Upper lobe of right lung (tissue), 1 donor: ENCODE data around the gene GTPBP4. TPM values are rescaled to one million over a fixed set of nuclear protein-coding genes. Genes with fewer than 3 reads are reported as not detected.

ENCODE experiments used
- ATAC-seq: fragments of 200-7000 bp; cut with Tn5 transposase; one replicate; pipeline ENCODE4 v1.9.1; 2020; ENCODE audit warnings: mild to moderate bottlenecking, moderate library complexity
- DNase-seq: peaks from one replicate; pipeline ENCODE4 v3.0.0-alpha.2; 2020
- H3K27ac ChIP-seq: fragments of 200-600 bp; one replicate; pipeline ENCODE4 v1.8.0; 2022
- H3K27me3 ChIP-seq: fragments of 200-600 bp; one replicate; pipeline ENCODE4 v1.8.0; 2022; ENCODE audit warnings: mild to moderate bottlenecking
- H3K36me3 ChIP-seq: fragments of 200-600 bp; one replicate; pipeline ENCODE4 v1.8.0; 2022
- H3K4me1 ChIP-seq: fragments of 200-600 bp; one replicate; pipeline ENCODE4 v1.8.0; 2022
- H3K4me3 ChIP-seq: fragments of 200-600 bp; one replicate; pipeline ENCODE4 v1.8.0; 2022; ENCODE audit warnings: mild to moderate bottlenecking
- H3K9me3 ChIP-seq: fragments of 200-600 bp; one replicate; pipeline ENCODE4 v1.8.0; 2022
- intact Hi-C: fragments of 100-400 bp; cut with DNase I; formaldehyde crosslinking; loops from one replicate; pipeline ENCODE4 v1.11.0; 2022
- total RNA-seq: library from RNA; stranded (reverse); fragmentation: NEBNext Ultra II Directional; extraction: Animal tissue kit (Norgen Biotek cat#: 25700); gene quantifications from one replicate; pipeline ENCODE4 v1.2.1, GENCODE V29; 2021
- TF ChIP-seq, protein P1 (sequence below): fragments of 200-600 bp; IDR thresholded peaks from one replicate; pipeline ENCODE4 v1.8.0; 2022; ENCODE audit warnings: antibody characterized with exemption
- donor health status: DM: no; HTN: yes; CAD: no; lungs with severe emphysema.

The GTPBP4 gene
- total RNA-seq, 1 donor from 2014 or later, result 36.5 TPM

DNA sequence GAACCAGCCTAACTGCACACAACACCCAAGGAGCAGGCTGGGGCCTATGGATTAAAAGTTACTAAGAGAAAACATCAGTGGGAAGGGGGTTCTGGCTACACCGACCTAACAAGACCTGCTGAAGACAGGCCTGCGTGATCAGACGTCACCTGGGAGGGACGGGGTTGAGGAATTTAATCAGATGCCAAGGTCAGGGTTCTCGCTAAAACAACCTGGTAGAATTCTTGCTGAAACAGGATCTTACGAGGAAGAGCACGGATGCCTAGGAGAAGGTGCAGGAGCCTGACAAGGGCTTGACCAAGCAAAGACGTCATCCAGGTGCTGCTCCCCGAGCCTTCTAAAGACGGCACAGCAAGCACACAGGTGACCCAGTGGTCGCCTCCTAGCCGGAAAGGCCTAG, 35.9 kb downstream of the GTPBP4 start:
- intact Hi-C loops, result no loop called here
- Histone ChIP-seq H3K4me1 (no peaks in the 10 kb centered on the region), H3K9me3 (no peaks in the 10 kb centered on the region), H3K36me3 (peaks cover 7% of the 10 kb centered on the region), H3K4me3 (no peak overlapping the region), H3K27me3 (no peaks in the 10 kb centered on the region), H3K27ac (no peak overlapping the region)
- ATAC-seq (no peak), DNase-seq (no peak)
- TF ChIP-seq, protein P1, sequence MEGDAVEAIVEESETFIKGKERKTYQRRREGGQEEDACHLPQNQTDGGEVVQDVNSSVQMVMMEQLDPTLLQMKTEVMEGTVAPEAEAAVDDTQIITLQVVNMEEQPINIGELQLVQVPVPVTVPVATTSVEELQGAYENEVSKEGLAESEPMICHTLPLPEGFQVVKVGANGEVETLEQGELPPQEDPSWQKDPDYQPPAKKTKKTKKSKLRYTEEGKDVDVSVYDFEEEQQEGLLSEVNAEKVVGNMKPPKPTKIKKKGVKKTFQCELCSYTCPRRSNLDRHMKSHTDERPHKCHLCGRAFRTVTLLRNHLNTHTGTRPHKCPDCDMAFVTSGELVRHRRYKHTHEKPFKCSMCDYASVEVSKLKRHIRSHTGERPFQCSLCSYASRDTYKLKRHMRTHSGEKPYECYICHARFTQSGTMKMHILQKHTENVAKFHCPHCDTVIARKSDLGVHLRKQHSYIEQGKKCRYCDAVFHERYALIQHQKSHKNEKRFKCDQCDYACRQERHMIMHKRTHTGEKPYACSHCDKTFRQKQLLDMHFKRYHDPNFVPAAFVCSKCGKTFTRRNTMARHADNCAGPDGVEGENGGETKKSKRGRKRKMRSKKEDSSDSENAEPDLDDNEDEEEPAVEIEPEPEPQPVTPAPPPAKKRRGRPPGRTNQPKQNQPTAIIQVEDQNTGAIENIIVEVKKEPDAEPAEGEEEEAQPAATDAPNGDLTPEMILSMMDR, result no peak

DNA sequence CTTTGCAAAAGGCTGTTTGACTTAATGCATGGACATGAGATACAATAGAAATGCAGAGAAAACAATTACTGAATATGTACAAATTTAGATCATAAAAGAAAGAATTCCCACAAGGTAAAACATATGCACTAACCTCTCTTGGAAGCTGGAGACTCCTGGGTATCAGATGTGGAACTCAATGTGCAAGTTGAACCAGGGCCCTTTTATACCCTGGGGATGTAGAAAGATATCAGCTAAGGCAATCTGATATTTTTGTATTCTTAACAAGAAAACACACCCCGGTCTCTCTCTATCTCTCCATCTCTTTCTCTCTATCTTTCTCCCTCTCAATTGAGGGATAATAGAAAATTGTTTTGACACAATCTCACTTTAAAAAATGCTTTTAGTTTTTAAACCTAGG, 37.4 kb downstream of the GTPBP4 start, which contains the start of gene IDI2:
IDI2 (minus strand) TSS at position 177 of the 400 bp plus-strand sequence. CDS start 1,136 bp downstream, outside the sequence.
- Histone ChIP-seq H3K27me3 (no peaks in the 10 kb centered on the region), H3K4me3 (no peak within 1 kb of the TSS), H3K27ac (no peak within 1 kb of the TSS), H3K4me1 (no peaks in the 10 kb centered on the region), H3K36me3 (no peaks in the 10 kb centered on the region), H3K9me3 (no peaks in the 10 kb centered on the region)
- TF ChIP-seq, protein P1, result no peak
- DNase-seq (no peak), ATAC-seq (no peak)
- intact Hi-C loops, result no loop called here

DNA sequence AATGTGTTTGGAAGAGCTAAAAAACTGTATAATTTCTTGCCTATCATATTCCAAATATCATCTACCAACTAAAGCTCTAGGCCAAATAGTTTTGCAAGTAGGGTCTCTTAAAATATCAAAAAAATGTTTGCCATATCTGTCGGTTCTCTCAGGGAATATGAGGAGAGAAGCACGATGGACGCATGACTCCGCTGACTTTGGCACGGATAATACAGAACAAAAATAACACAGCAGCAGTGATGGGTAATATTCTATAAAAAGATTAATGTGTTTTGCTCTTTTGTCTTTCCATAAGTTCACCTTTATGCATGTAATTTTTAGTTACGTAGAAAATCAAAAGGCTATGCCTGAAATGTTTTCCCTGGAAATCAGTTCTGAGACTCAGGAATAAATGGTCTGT, 38.3 kb downstream of the GTPBP4 start:
- H3K36me3 ChIP-seq, result no peaks in the 10 kb centered on the region

DNA sequence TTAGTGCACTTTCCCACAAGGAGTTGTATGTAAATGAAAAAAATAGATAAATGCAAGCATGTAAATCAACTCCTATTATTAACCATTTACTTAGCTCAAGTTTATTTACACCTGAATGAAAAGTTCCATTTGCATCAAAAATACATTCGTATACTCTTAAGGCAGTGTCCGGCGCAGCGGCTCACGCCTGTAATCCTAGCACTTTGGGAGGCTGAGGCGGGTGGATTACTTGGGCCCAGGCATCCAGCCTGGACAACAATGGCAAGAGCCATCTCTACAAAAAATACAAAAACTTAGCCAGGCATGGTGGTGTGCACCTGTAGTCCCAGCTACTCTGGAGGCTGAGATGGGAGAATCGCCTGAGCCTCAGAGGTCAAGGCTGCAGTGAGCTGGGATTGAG, 41.6 kb downstream of the GTPBP4 start:
- no peaks in the 10 kb centered on the region for H3K27me3 ChIP-seq
- DNase-seq (no peak), ATAC-seq (no peak)
- no peak overlapping the region for H3K27ac ChIP-seq
- H3K36me3 ChIP-seq, result no peaks in the 10 kb centered on the region
- intact Hi-C loops, result no loop called here
- TF ChIP-seq, protein P1, result no peak
- no peak overlapping the region for H3K4me3 ChIP-seq
- H3K9me3 ChIP-seq, result no peaks in the 10 kb centered on the region
- H3K4me1 ChIP-seq, result no peaks in the 10 kb centered on the region

More for the DNA sequence above, 38.3 kb downstream of the GTPBP4 start:
- intact Hi-C loops, result no loop called here
- TF ChIP-seq, protein P1, result no peak
- ATAC-seq, result no peak
- DNase-seq, result no peak
- Histone ChIP-seq H3K9me3 (no peaks in the 10 kb centered on the region), H3K4me1 (no peaks in the 10 kb centered on the region), H3K27me3 (no peaks in the 10 kb centered on the region), H3K4me3 (no peak overlapping the region), H3K27ac (no peak overlapping the region)

DNA sequence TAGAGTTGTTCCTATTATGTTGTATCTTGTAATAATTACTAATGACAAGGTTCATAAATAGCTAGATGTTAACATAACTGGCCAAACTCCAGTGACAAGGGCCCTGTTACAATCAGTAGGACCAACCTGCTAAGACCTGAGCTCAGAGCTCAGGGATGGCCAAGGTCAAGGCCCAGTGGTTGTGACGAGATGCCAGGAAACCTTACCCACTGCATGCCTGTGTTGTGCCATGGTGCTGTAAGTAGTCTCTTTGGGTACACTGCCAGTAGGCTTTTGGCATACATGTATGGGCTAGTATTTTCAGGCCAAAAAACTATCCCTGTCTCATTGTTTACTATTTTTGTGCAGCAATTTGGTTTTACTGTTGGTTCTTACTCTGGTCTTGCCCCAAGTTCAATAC, 45.4 kb downstream of the GTPBP4 start:
- H3K27ac ChIP-seq, result no peak overlapping the region
- no peaks in the 10 kb centered on the region for H3K36me3 ChIP-seq
- no peaks in the 10 kb centered on the region for H3K9me3 ChIP-seq
- DNase-seq (no peak), ATAC-seq (no peak)
- intact Hi-C loops, result no loop called here
- TF ChIP-seq, protein P1, result no peak
- H3K4me1 ChIP-seq, result no peaks in the 10 kb centered on the region
- H3K27me3 ChIP-seq, result no peaks in the 10 kb centered on the region
- no peak overlapping the region for H3K4me3 ChIP-seq

DNA sequence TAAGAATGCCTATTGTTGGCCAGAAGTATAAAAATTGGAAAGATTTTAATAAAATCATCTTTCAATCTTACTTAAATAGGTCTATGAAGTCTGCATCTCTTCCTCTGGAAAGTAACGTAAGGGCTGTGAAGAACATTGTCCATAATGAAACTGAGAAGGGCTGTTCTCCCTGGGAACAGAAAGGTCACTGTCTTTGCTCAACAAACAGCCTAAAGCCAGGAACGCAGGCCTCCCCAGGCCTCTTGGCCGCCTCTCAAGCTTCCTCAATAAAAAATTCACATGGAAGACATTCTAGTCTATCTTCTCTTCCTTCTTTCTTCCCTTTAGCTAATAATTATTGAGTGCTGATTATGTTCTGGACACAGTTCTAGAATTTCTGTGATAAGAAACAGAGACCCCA, 46.5 kb downstream of the GTPBP4 start:
- Histone ChIP-seq H3K27ac (no peak overlapping the region), H3K4me3 (no peak overlapping the region), H3K9me3 (no peaks in the 10 kb centered on the region), H3K27me3 (no peaks in the 10 kb centered on the region), H3K36me3 (peaks cover 8% of the 10 kb centered on the region), H3K4me1 (no peaks in the 10 kb centered on the region)
- intact Hi-C loops, result no loop called here
- TF ChIP-seq, protein P1, result no peak
- ATAC-seq, result no peak
- no peak for DNase-seq
